ENCODE data around the gene TRIM49C. TPM values are rescaled to one million over a fixed set of nuclear protein-coding genes. Genes with fewer than 3 reads are reported as not detected.

TRIM49C gene
- total RNA-seq, 1 experiment from 2014 or later, result not detected

Other genes starting within 250 kb of the TRIM49C start
- not detected in 2 replicates for gene TRIM49, start 222.5 kb upstream of the TRIM49C start, total RNA-seq (2021)
- gene TRIM64B, start 152.6 kb upstream of the TRIM49C start, total RNA-seq (2021), result not detected in 2 replicates
- not detected in 2 replicates for gene TRIM49D1, start 108.9 kb upstream of the TRIM49C start, total RNA-seq (2021)
- not detected in 2 replicates for gene TRIM49D2, start 107.0 kb upstream of the TRIM49C start, total RNA-seq (2021)
- gene TRIM64, start 65.1 kb upstream of the TRIM49C start, total RNA-seq (2021), result not detected in 2 replicates
- gene UBTFL1, start 54.8 kb downstream of the TRIM49C start, total RNA-seq (2021), result not detected in 2 replicates
- 1.8 and 2.1 TPM in 2 replicates for gene NAALAD2, start 103.6 kb downstream of the TRIM49C start, total RNA-seq (2021)
- 76.6 and 77.7 TPM in 2 replicates for gene CHORDC1, start 191.9 kb downstream of the TRIM49C start, total RNA-seq (2021)